Vagina (tissue), 2 donors: ENCODE data around the gene DCLRE1A.

Experiments used
- POLR2AphosphoS5 ChIP-seq, 2 donors: sonication (generic); formaldehyde crosslinking; IDR thresholded peaks; one replicate each; pipeline ENCODE4 v1.9.0; 2017; ENCODE audit warnings: antibody characterized with exemption in 2 of 2, mild to moderate bottlenecking in 2 of 2, low read depth in 1 of 2; ENCODE audit not compliant: insufficient read depth in 1 of 2
- TF ChIP-seq, protein P1 (sequence below), 3 experiments: fragments of 450-650 bp in 2 of 3; fragments of 200-600 bp in 1 of 3; sonication (generic) in 1 of 3; IDR thresholded peaks; one replicate each; pipeline ENCODE4 v1.5.1; 2017 to 2019; ENCODE audit warnings: antibody characterized with exemption in 3 of 3, mild to moderate bottlenecking in 2 of 3, moderate library complexity in 2 of 3

DNA sequence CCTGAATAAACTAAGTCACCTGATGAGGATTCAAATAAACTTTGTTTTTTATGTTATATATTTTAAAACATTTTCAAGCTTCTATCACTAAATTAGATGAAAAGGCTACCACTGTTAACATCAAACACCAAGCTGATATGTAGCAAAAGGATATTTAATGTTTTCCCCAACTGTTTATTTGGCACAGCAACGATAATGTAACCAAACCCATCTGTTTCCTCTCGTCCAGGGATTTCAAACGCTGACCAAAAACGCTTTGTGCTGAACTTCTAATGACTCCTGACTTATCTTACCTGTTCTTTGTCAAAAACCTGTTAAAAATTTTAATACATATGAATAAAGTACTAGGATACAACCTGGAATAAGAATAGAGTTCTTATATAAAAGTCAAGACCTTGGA lies 30.5 kb downstream of the DCLRE1A start:
- TF ChIP-seq, protein P1, sequence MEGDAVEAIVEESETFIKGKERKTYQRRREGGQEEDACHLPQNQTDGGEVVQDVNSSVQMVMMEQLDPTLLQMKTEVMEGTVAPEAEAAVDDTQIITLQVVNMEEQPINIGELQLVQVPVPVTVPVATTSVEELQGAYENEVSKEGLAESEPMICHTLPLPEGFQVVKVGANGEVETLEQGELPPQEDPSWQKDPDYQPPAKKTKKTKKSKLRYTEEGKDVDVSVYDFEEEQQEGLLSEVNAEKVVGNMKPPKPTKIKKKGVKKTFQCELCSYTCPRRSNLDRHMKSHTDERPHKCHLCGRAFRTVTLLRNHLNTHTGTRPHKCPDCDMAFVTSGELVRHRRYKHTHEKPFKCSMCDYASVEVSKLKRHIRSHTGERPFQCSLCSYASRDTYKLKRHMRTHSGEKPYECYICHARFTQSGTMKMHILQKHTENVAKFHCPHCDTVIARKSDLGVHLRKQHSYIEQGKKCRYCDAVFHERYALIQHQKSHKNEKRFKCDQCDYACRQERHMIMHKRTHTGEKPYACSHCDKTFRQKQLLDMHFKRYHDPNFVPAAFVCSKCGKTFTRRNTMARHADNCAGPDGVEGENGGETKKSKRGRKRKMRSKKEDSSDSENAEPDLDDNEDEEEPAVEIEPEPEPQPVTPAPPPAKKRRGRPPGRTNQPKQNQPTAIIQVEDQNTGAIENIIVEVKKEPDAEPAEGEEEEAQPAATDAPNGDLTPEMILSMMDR (IDR thresholded peaks at IDR 0.05): no peak
- no peak for TF ChIP-seq POLR2AphosphoS5 (IDR thresholded peaks at IDR 0.05; ENCODE audit: insufficient read depth in 1 of 2, low read depth in 1 of 2)
